Panc1 (cell line): Measurements from ENCODE around the gene ELMOD1. TPM values are rescaled to one million over a fixed set of nuclear protein-coding genes. Genes with fewer than 3 reads are reported as not detected.

ENCODE experiments used
- ATAC-seq: fragments of 200-7000 bp; cut with Tn5 transposase; 2 replicates; pipeline ENCODE4 v1.9.1; 2020; ENCODE audit warnings: mild to moderate bottlenecking, moderate library complexity
- Bru-seq: library from RNA; stranded (reverse); fragments of 400-500 nt; gene quantifications from one replicate; lab custom pipeline; 2021; lab: Mats Ljungman, UMichigan
- BruChase-seq, 2 experiments: library from RNA; stranded (reverse); fragments of 400-500 nt; gene quantifications; one replicate each; lab custom pipeline; 2021; lab: Mats Ljungman, UMichigan
- BruUV-seq: library from RNA; stranded (reverse); fragments of 400-500 nt; replicated peaks from 2 replicates; lab custom pipeline; 2021; lab: Mats Ljungman, UMichigan
- CTCF ChIA-PET: fragments of 300-600 bp; sonication (Branson Sonifier 250); formaldehyde crosslinking; loops from one replicate; lab custom pipeline; 2022; ENCODE audit warnings: antibody characterized with exemption; lab: Charles Lee
- POLR2A ChIA-PET: fragments of 300-600 bp; sonication (Branson Sonifier 250); formaldehyde crosslinking; loops from one replicate; lab custom pipeline; 2022; ENCODE audit warnings: antibody characterized with exemption; lab: Charles Lee
- DNase-seq: peaks from one replicate; pipeline ENCODE4 v3.0.0-alpha.2; 2010; ENCODE audit warnings: low read depth, low spot score
- H3K27ac ChIP-seq: 2 replicates; pipeline ENCODE4 v1.5.1; 2011; ENCODE audit warnings: mild to moderate bottlenecking, low read length, inconsistent platforms
- H3K27me3 ChIP-seq: fragments of 200-500 bp; sonication (Bioruptor generic); 2 replicates; pipeline ENCODE4 v1.6.0; 2014; ENCODE audit warnings: low read length, inconsistent platforms; ENCODE audit not compliant: control insufficient read depth, insufficient read depth
- H3K36me3 ChIP-seq: fragments of 200-500 bp; sonication (Bioruptor generic); 2 replicates; pipeline ENCODE4 v1.5.1; 2014; ENCODE audit warnings: inconsistent platforms, mild to moderate bottlenecking, low read length, moderate library complexity; ENCODE audit not compliant: control insufficient read depth, insufficient read depth
- H3K4me1 ChIP-seq: 2 replicates; pipeline ENCODE4 v1.5.1; 2011; ENCODE audit warnings: inconsistent platforms, mild to moderate bottlenecking, low read length, moderate library complexity; ENCODE audit not compliant: control insufficient read depth, insufficient read depth
- H3K4me3 ChIP-seq, 2 experiments: 2 replicates each; pipeline ENCODE4 v1.5.1; 2011 to 2012; ENCODE audit warnings: low read depth in 2 of 2, low read length in 2 of 2, mild to moderate bottlenecking in 2 of 2, inconsistent platforms in 1 of 2, moderate library complexity in 1 of 2
- H3K9me3 ChIP-seq: fragments of 200-500 bp; sonication (Bioruptor generic); 2 replicates; pipeline ENCODE4 v1.5.1; 2014; ENCODE audit warnings: low read depth, mild to moderate bottlenecking, inconsistent platforms, low read length, moderate library complexity; ENCODE audit not compliant: control insufficient read depth, insufficient read depth
- CTCF ChIP-seq: fragments of 450-650 bp; IDR thresholded peaks from 2 replicates; pipeline ENCODE4 v1.5.1; 2017; ENCODE audit warnings: mild to moderate bottlenecking
- POLR2AphosphoS5 ChIP-seq: IDR thresholded peaks from 2 replicates; pipeline ENCODE4 v1.6.1; 2012; ENCODE audit warnings: mild to moderate bottlenecking, low read depth, low read length, moderate library complexity
- REST ChIP-seq, 2 experiments: IDR thresholded peaks; 2 replicates each; pipeline ENCODE4 v1.6.1; 2011 to 2012; ENCODE audit warnings: low read depth in 2 of 2, control low read depth in 1 of 2, low read length in 1 of 2, mild to moderate bottlenecking in 1 of 2, moderate library complexity in 1 of 2; ENCODE audit not compliant: insufficient read depth in 1 of 2
- SIN3A ChIP-seq: IDR thresholded peaks from 2 replicates; pipeline ENCODE4 v1.6.1; 2012; ENCODE audit warnings: low read depth, mild to moderate bottlenecking, low read length, moderate library complexity, borderline replicate concordance; ENCODE audit not compliant: insufficient read depth
- TCF7L2 ChIP-seq: IDR thresholded peaks from 2 replicates; pipeline ENCODE4 v1.6.1; 2011; ENCODE audit warnings: mild to moderate bottlenecking, low read depth, low read length, inconsistent platforms
- in situ Hi-C: cut with HindIII; loops from 2 replicates; pipeline ENCODE4 v1.10.0; 2016; ENCODE audit warnings: low sequenced_read_pairs, low pct_unique_long_range_greater_than_20kb
- intact Hi-C: fragments of 100-400 bp; cut with micrococcal nuclease; formaldehyde crosslinking; loops from one replicate; pipeline ENCODE4 v1.10.0; 2022; ENCODE audit not compliant: unreplicated experiment
- long read RNA-seq: library from polyadenylated mRNA; unstranded; transcript quantifications from one replicate; pipeline ENCODE4 v2.0.0, GENCODE V29; 2021; ENCODE audit not compliant: unreplicated experiment
- polyA plus RNA-seq: library from polyadenylated mRNA; unstranded; fragments of >200 nt; gene quantifications from one replicate; pipeline ENCODE4 v1.2.1, GENCODE V29; 2012; ENCODE audit warnings: missing spikeins; ENCODE audit not compliant: insufficient read length
- total RNA-seq: library from RNA; stranded (reverse); gene quantifications from one replicate; pipeline ENCODE4 v1.2.1, GENCODE V29; 2021; ENCODE audit not compliant: unreplicated experiment

The ELMOD1 gene
- 2.1 TPM for total RNA-seq
- polyA plus RNA-seq, result 1.1 TPM
- percentile 34 among the genes with signal in this experiment for Bru-seq, nascent RNA
- percentile 37 among the genes with signal in this experiment for BruChase-seq, experiment 1, labeled RNA remaining after a 2-hour chase
- percentile 34 among the genes with signal in this experiment for BruChase-seq, experiment 2, labeled RNA remaining after a 6-hour chase
- long read RNA-seq, partial matches to known transcripts, result 1 of 3 reads
- long read RNA-seq, other reads (novel, unspliced or antisense), result 1 of 3 reads

- intact Hi-C loops (no loop called here), in situ Hi-C loops (no loop called here)
- no peak within 1 kb of the TSS for H3K27ac ChIP-seq
- DNase-seq, result no peak
- H3K4me1 ChIP-seq, result peaks cover 7% of the 10 kb centered on the region; the same call in 1 of the 2 replicates
- POLR2A ChIA-PET, result no interaction called here
- H3K9me3 ChIP-seq, result no peaks in the 10 kb centered on the region
- no TSS peak for BruUV-seq
- peak within 1 kb of the TSS; percentile 58 to 59 for H3K4me3 ChIP-seq
- CTCF ChIA-PET, result no interaction called here
- peak; percentile 61 for TF ChIP-seq CTCF
- TF ChIP-seq SIN3A, result no peak
- no peak for TF ChIP-seq TCF7L2
- H3K36me3 ChIP-seq, result no peaks in the 10 kb centered on the region
- peak; percentile 88 for ATAC-seq
- peaks cover 11% of the 10 kb centered on the region; the same call in 1 of the 2 replicates for H3K27me3 ChIP-seq
These were observed at the start of gene ELMOD1 for GRCh38 chr11:107590460-107591377. Gene ELMOD1, plus strand, starts transcription at chr11:107591147. Its CDS starts 27,043 bp downstream, at chr11:107618190.

- Histone ChIP-seq H3K27me3 (no peaks in the 10 kb centered on the region), H3K4me1 (peaks cover 10% of the 10 kb centered on the region; the same call in 1 of the 2 replicates), H3K27ac (no peak overlapping the region), H3K4me3 (no peak overlapping the region), H3K36me3 (no peaks in the 10 kb centered on the region), H3K9me3 (no peaks in the 10 kb centered on the region)
- in situ Hi-C loops, result no loop called here
- ATAC-seq, result peak; percentile 80
- no TSS peak for BruUV-seq
- TF ChIP-seq SIN3A (no peak), CTCF (no peak), TCF7L2 (no peak), REST (IDR thresholded peaks at IDR 0.05; ENCODE audit: insufficient read depth in 1 of 2, low read depth in 2 of 2, low read length in 1 of 2) (no peak), POLR2AphosphoS5 (no peak)
- ChIA-PET CTCF (interaction anchor here (0.6 to 0.7 kb wide), 4 partner anchors 54 to 279 kb away, joined by 3 to 7 read pairs (median 6); no protein-coding TSS in a partner anchor), POLR2A (no interaction called here)
- intact Hi-C loops, result no loop called here
- DNase-seq, result no peak
These were observed 45.8 kb upstream of the ELMOD1 start for GRCh38 chr11:107545101-107545514.
